Measurements from ENCODE around the gene CHMP4B.

- TF ChIP-seq EZH2phosphoT487 (IDR thresholded peaks at IDR 0.05; ENCODE audit: insufficient read depth, low read depth): no peak
- TF ChIP-seq EZH2 (IDR thresholded peaks at IDR 0.05; ENCODE audit: insufficient read depth, poor library complexity, severe bottlenecking): no peak
Measured at GRCh38 chr20:33861458-33861857, 50.3 kb downstream of the CHMP4B start.
